Neural progenitor cell (in vitro differentiated cells): ENCODE results near the gene CPB1.

Source experiments
- CTCF ChIP-seq: fragments of 200-600 bp; sonication (generic); IDR thresholded peaks from 2 replicates; pipeline ENCODE4 v1.5.1; 2017; ENCODE audit warnings: antibody characterized with exemption, mild to moderate bottlenecking
- EZH2 ChIP-seq: fragments of 200-600 bp; sonication (generic); IDR thresholded peaks from 2 replicates; pipeline ENCODE4 v1.6.1; 2017; ENCODE audit warnings: antibody characterized with exemption, mild to moderate bottlenecking, moderate library complexity

- no peak for TF ChIP-seq CTCF
- no peak for TF ChIP-seq EZH2
These were observed 55.6 kb downstream of the CPB1 start for GRCh38 chr3:148883163-148883562.
